Neural cell (in vitro differentiated cells): Measurements from ENCODE around the gene ASIP. TPM values are rescaled to one million over a fixed set of nuclear protein-coding genes. Genes with fewer than 3 reads are reported as not detected.

Source experiments
- H2AFZ ChIP-seq: fragments of 200-600, 300-800 bp; sonication (generic), shearing (Covaris generic); 2 replicates; pipeline ENCODE4 v1.6.0; 2014; ENCODE audit warnings: low read depth, mild to moderate bottlenecking, antibody characterized with exemption, low read length, moderate library complexity
- H3F3A ChIP-seq: fragments of 200-600 bp; shearing (Covaris generic); 2 replicates; pipeline ENCODE4 v1.6.1; 2016; ENCODE audit warnings: mild to moderate bottlenecking, moderate library complexity, mixed read lengths, antibody characterized with exemption, low read length; ENCODE audit not compliant: insufficient read depth, poor library complexity, severe bottlenecking
- H3K27ac ChIP-seq: fragments of 200-600, 300-800 bp; sonication (generic), shearing (Covaris generic); 2 replicates; pipeline ENCODE4 v1.5.1; 2014; ENCODE audit warnings: mild to moderate bottlenecking, low read length, moderate library complexity
- H3K27me3 ChIP-seq: fragments of 300-800, 200-600 bp; sonication (generic), shearing (Covaris generic); 2 replicates; pipeline ENCODE4 v1.6.0; 2014; ENCODE audit warnings: mild to moderate bottlenecking, low read depth, low read length, moderate library complexity; ENCODE audit not compliant: insufficient read depth
- H3K36me3 ChIP-seq: fragments of 300-800, 200-600 bp; sonication (generic), shearing (Covaris generic); 2 replicates; pipeline ENCODE4 v1.5.1; 2014; ENCODE audit warnings: mild to moderate bottlenecking, antibody characterized with exemption, low read length, moderate library complexity; ENCODE audit not compliant: insufficient read depth
- H3K4me2 ChIP-seq: fragments of 300-800, 200-600 bp; sonication (generic), shearing (Covaris generic); 2 replicates; pipeline ENCODE4 v1.6.0; 2014; ENCODE audit warnings: mild to moderate bottlenecking, low read length
- H3K4me3 ChIP-seq: fragments of 300-800, 200-600 bp; sonication (generic), shearing (Covaris generic); 2 replicates; pipeline ENCODE4 v1.5.1; 2014; ENCODE audit warnings: mild to moderate bottlenecking, low read length, moderate library complexity
- H3K79me2 ChIP-seq: fragments of 200-600 bp; shearing (Covaris generic); replicated peaks from 2 replicates; pipeline ENCODE4 v1.6.0; 2014; ENCODE audit warnings: mild to moderate bottlenecking, low read length, moderate library complexity; ENCODE audit not compliant: insufficient read depth
- H3K9ac ChIP-seq: fragments of 300-800, 200-600 bp; sonication (generic), shearing (Covaris generic); 2 replicates; pipeline ENCODE4 v1.6.1; 2016; ENCODE audit warnings: mild to moderate bottlenecking, low read length, mixed read lengths
- H3K9me2 ChIP-seq: fragments of 200-600 bp; shearing (Covaris generic); 2 replicates; pipeline ENCODE4 v1.6.1; 2016; ENCODE audit warnings: mild to moderate bottlenecking, low read length, mixed read lengths; ENCODE audit not compliant: insufficient read depth
- H3K9me3 ChIP-seq: fragments of 200-600, 300-800 bp; sonication (generic), shearing (Covaris generic); 2 replicates; pipeline ENCODE4 v1.6.1; 2016; ENCODE audit warnings: mild to moderate bottlenecking, mixed run types, low read length, moderate library complexity, mixed read lengths
- H4K20me1 ChIP-seq: fragments of 200-600 bp; shearing (Covaris generic); 2 replicates; pipeline ENCODE4 v1.6.1; 2016; ENCODE audit warnings: mild to moderate bottlenecking, mixed run types; ENCODE audit not compliant: insufficient read depth
- EP300 ChIP-seq: fragments of 450-650 bp; conservative IDR thresholded peaks from 2 replicates; pipeline ENCODE4 v1.6.1; 2014; ENCODE audit warnings: antibody characterized with exemption, mild to moderate bottlenecking, moderate library complexity; ENCODE audit not compliant: poor library complexity, severe bottlenecking
- EZH2 ChIP-seq: fragments of 200-600, 300-800 bp; shearing (Covaris generic), sonication (generic); IDR thresholded peaks from 2 replicates; pipeline ENCODE4 v1.6.1; 2014; ENCODE audit warnings: antibody characterized with exemption, low read length, borderline replicate concordance, mild to moderate bottlenecking; ENCODE audit not compliant: insufficient read depth, poor library complexity, severe bottlenecking
- MXI1 ChIP-seq: fragments of 450-650 bp; conservative IDR thresholded peaks from 2 replicates; pipeline ENCODE4 v1.6.1; 2014; ENCODE audit warnings: antibody characterized with exemption, mild to moderate bottlenecking; ENCODE audit not compliant: poor library complexity, severe bottlenecking
- POLR2AphosphoS5 ChIP-seq: IDR thresholded peaks from 2 replicates; pipeline ENCODE4 v1.6.1; 2012
- RAD21 ChIP-seq: fragments of 450-650 bp; conservative IDR thresholded peaks from 2 replicates; pipeline ENCODE4 v1.6.1; 2014; ENCODE audit warnings: antibody characterized with exemption, mild to moderate bottlenecking, moderate library complexity
- SMC3 ChIP-seq: fragments of 450-650 bp; conservative IDR thresholded peaks from 2 replicates; pipeline ENCODE4 v1.6.1; 2014; ENCODE audit warnings: antibody characterized with exemption, mild to moderate bottlenecking, moderate library complexity; ENCODE audit not compliant: poor library complexity
- TAF1 ChIP-seq: IDR thresholded peaks from 2 replicates; pipeline ENCODE4 v1.6.1; 2012; ENCODE audit warnings: low read depth
- polyA plus RNA-seq: library from polyadenylated mRNA; depleted of rRNA; stranded (reverse); fragments of >200 nt; gene quantifications from 2 replicates; pipeline ENCODE4 v1.2.3, GENCODE V29; 2014
- TF ChIP-seq, protein P1 (sequence below): fragments of 450-650 bp; IDR thresholded peaks from 2 replicates; pipeline ENCODE4 v1.5.1; 2014; ENCODE audit warnings: antibody characterized with exemption, mild to moderate bottlenecking, moderate library complexity; ENCODE audit not compliant: poor library complexity, severe bottlenecking
- TF ChIP-seq, protein P2 (sequence below): IDR thresholded peaks from 2 replicates; pipeline ENCODE4 v1.6.1; 2012; ENCODE audit warnings: borderline replicate concordance

Gene ASIP
- polyA plus RNA-seq, 1 donor from 2014 or later = not detected

DNA sequence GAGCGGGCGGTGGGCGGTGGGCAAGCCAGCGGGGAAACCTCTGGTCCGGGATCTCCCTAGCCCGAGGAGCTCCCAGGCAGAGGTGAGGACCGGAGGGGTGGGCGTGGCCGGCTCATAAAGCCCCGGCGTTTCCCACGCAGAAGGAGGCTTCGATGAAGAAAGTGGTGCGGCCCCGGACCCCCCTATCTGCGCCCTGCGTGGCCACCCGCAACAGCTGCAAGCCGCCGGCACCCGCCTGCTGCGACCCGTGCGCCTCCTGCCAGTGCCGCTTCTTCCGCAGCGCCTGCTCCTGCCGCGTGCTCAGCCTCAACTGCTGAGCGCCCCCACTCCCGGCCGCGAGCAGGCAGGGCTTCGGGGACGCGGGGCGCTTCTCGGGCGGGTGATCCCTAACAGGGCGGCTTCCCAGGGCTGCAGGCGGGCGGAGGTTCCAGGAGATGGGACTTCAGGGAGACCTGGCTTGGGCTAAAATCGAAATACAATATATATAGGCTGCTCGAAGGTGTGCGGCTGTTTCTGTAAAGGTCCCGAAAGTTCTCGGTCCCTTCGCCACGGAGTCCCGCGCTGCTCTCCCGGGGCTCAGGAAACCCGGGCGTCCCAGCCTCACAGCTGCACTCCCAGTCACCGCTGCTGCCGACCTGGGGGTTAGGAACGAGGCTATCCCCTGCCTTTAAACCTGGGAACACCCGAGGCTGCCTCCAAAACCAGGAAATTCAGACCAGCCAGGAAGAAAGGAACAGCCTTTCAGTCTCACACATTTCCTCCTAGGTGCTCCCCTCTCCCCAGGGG, 27.8 kb downstream of the ASIP start:
- Histone ChIP-seq H2AFZ (no peak overlapping the region), H3K79me2 (no peaks in the 10 kb centered on the region), H3F3A (no peaks in the 10 kb centered on the region), H3K27me3 (no peaks in the 10 kb centered on the region), H3K27ac (no peak overlapping the region), H4K20me1 (no peaks in the 10 kb centered on the region), H3K9ac (no peak overlapping the region), H3K36me3 (no peaks in the 10 kb centered on the region), H3K9me3 (no peaks in the 10 kb centered on the region), H3K4me3 (no peak overlapping the region), H3K9me2 (no peaks in the 10 kb centered on the region), H3K4me2 (no peak overlapping the region)
- TF ChIP-seq EP300 (no peak), POLR2AphosphoS5 (no peak), RAD21 (no peak), EZH2 (no peak), SMC3 (no peak), MXI1 (no peak), TAF1 (no peak)
- TF ChIP-seq, protein P1, sequence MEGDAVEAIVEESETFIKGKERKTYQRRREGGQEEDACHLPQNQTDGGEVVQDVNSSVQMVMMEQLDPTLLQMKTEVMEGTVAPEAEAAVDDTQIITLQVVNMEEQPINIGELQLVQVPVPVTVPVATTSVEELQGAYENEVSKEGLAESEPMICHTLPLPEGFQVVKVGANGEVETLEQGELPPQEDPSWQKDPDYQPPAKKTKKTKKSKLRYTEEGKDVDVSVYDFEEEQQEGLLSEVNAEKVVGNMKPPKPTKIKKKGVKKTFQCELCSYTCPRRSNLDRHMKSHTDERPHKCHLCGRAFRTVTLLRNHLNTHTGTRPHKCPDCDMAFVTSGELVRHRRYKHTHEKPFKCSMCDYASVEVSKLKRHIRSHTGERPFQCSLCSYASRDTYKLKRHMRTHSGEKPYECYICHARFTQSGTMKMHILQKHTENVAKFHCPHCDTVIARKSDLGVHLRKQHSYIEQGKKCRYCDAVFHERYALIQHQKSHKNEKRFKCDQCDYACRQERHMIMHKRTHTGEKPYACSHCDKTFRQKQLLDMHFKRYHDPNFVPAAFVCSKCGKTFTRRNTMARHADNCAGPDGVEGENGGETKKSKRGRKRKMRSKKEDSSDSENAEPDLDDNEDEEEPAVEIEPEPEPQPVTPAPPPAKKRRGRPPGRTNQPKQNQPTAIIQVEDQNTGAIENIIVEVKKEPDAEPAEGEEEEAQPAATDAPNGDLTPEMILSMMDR = no peak
- TF ChIP-seq, protein P2, sequence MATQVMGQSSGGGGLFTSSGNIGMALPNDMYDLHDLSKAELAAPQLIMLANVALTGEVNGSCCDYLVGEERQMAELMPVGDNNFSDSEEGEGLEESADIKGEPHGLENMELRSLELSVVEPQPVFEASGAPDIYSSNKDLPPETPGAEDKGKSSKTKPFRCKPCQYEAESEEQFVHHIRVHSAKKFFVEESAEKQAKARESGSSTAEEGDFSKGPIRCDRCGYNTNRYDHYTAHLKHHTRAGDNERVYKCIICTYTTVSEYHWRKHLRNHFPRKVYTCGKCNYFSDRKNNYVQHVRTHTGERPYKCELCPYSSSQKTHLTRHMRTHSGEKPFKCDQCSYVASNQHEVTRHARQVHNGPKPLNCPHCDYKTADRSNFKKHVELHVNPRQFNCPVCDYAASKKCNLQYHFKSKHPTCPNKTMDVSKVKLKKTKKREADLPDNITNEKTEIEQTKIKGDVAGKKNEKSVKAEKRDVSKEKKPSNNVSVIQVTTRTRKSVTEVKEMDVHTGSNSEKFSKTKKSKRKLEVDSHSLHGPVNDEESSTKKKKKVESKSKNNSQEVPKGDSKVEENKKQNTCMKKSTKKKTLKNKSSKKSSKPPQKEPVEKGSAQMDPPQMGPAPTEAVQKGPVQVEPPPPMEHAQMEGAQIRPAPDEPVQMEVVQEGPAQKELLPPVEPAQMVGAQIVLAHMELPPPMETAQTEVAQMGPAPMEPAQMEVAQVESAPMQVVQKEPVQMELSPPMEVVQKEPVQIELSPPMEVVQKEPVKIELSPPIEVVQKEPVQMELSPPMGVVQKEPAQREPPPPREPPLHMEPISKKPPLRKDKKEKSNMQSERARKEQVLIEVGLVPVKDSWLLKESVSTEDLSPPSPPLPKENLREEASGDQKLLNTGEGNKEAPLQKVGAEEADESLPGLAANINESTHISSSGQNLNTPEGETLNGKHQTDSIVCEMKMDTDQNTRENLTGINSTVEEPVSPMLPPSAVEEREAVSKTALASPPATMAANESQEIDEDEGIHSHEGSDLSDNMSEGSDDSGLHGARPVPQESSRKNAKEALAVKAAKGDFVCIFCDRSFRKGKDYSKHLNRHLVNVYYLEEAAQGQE = no peak

DNA sequence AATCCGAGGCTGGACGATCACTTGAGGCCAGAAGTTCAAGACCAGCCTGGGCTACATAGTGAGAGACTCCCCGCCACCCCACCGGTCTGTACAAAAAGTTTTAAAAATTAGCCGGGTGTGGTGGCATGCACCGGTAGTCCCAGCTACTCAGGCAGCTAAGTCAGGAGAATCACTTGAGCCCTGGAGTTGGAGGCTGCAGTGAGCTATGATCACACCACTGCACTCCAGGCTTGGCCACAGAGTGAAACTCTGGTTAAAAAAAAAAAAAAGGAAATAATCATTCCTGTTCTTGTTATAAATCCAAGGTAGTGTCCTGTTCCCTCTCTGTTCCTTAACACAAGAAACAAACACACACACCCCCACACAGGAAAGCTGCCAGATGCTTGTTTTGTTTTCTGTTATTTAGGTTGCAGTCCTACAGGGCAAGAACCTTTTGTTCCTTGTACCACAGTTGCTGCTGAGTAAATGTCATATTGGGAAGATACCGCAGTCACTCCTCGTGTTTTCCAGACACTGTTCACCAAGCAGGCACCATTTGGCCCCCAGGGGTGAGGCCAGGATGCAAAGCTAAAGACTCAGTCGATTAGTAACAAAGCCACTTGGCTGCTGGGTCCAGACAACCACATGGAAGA, 28.9 kb downstream of the ASIP start:
- H3K9me2 ChIP-seq = no peaks in the 10 kb centered on the region
- H3K27ac ChIP-seq = no peak overlapping the region
- H2AFZ ChIP-seq = no peak overlapping the region
- H3K4me2 ChIP-seq = no peak overlapping the region
- no peaks in the 10 kb centered on the region for H3K36me3 ChIP-seq
- no peaks in the 10 kb centered on the region for H3F3A ChIP-seq
- TF ChIP-seq, protein P2 = no peak
- TF ChIP-seq POLR2AphosphoS5 (no peak), RAD21 (no peak), SMC3 (no peak)
- no peaks in the 10 kb centered on the region for H3K9me3 ChIP-seq
- no peaks in the 10 kb centered on the region for H3K27me3 ChIP-seq
- H4K20me1 ChIP-seq = no peaks in the 10 kb centered on the region
- no peak overlapping the region for H3K9ac ChIP-seq
- no peak overlapping the region for H3K4me3 ChIP-seq
- H3K79me2 ChIP-seq = no peaks in the 10 kb centered on the region
